ENCODE results near the gene CHRNA9. TPM values are rescaled to one million over a fixed set of nuclear protein-coding genes. Genes with fewer than 3 reads are reported as not detected.

Gene CHRNA9
- total and polyA plus RNA-seq, 11 donors = not detected

DNA sequence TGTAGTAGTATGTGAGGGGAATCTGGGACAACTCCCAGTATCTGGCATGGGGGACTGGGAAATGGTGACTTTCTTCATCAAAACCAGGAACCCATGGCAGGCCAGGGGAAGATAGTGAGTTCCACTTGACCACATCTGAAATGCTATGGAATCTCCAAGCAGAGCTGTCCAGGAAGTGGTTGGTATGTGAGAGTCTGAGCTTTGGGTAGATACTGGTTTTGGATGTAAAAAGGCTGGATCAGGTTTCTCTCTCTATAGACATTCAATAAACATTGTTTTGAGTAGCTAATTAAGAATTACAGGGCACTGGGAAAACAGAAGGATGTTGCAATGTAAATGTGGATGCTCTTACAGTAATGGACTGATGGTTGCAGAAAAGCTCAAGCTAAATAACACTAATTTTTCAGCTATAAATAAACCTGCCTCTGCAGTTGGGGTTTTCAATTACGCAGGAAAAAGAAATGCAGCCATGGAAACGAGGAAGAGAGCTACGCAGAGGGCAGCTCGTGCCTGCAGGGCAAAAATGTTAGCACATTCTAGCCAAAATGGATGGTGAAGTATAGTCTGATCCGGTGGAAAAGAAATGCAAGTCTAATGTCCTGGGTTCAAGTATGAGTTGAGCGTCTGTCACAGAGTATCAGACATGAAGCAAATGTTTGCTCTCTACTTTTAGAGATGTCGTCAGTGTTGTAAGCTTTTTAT is 13.4 kb upstream of the CHRNA9 start:
- 64 to 72% (median 71%) methylated on average over 7 of the region's 7 CpGs for WGBS, 4 donors
- Histone ChIP-seq H3K36me3 (no peaks in the 10 kb centered on the region), H3K27me3 (no peaks in the 10 kb centered on the region), H3K9me3 (no peaks in the 10 kb centered on the region), H3K27ac (no peak overlapping the region), H3K4me3 (no peak overlapping the region), H3K4me1 (peaks cover 0 to 9% (median 6%) of the 10 kb centered on the region in 12 donors)
- DNase-seq (no peak), ATAC-seq (no peak)
- intact Hi-C loops (cut with DNase I) = no loop called here
- TF ChIP-seq, protein P1, sequence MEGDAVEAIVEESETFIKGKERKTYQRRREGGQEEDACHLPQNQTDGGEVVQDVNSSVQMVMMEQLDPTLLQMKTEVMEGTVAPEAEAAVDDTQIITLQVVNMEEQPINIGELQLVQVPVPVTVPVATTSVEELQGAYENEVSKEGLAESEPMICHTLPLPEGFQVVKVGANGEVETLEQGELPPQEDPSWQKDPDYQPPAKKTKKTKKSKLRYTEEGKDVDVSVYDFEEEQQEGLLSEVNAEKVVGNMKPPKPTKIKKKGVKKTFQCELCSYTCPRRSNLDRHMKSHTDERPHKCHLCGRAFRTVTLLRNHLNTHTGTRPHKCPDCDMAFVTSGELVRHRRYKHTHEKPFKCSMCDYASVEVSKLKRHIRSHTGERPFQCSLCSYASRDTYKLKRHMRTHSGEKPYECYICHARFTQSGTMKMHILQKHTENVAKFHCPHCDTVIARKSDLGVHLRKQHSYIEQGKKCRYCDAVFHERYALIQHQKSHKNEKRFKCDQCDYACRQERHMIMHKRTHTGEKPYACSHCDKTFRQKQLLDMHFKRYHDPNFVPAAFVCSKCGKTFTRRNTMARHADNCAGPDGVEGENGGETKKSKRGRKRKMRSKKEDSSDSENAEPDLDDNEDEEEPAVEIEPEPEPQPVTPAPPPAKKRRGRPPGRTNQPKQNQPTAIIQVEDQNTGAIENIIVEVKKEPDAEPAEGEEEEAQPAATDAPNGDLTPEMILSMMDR (IDR thresholded peaks at IDR 0.05) = no peak
- TF ChIP-seq POLR2A (IDR thresholded peaks at IDR 0.05) = no peak

DNA sequence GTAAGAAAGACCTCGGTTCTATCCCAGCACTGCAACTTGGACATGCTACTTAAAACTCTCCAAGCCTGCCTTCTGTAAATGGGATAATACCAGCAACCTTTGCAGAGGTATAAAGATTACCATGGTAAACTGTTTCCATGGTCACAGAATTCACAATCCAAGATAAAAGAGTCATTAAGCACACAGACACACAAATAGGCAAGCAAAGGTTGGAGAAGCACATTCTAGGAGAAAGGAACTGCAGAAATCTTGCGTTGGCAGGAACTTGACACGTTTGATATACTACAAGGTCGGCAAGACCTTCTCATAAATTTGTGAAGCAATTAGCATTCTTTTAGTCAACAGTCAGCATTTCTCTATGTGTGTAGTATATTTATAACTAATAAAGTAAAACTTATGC is 12.3 kb upstream of the CHRNA9 start:
- WGBS, 4 donors = 65 to 72% (median 68%) methylated on average over 4 of the region's 4 CpGs
- intact Hi-C loops (cut with DNase I) = no loop called here
- Histone ChIP-seq H3K27me3 (no peaks in the 10 kb centered on the region), H3K27ac (no peak overlapping the region), H3K4me3 (no peak overlapping the region), H3K4me1 (no peaks in the 10 kb centered on the region), H3K9me3 (no peaks in the 10 kb centered on the region), H3K36me3 (no peaks in the 10 kb centered on the region)
- TF ChIP-seq, protein P1 (IDR thresholded peaks at IDR 0.05) = no peak
- TF ChIP-seq POLR2A (IDR thresholded peaks at IDR 0.05) = no peak
- DNase-seq (no peak), ATAC-seq (no peak)

DNA sequence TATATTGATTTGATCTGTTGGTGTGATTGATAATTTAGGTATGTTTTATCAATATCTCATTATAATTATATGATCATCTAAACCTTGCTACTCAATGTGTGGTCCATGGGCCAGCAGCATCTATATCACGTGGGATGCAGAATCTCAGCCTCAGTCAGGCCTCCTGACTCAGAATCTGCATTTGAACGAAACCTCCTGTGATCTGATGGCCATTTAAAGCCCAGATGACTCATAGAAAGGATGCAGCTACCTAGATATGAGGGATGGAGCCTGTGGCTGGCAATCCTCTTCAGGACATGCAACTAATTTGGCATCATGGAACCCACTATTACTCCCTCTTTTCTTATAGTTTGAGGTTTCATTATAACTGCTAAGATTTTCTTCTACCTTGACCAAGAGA is 11.3 kb upstream of the CHRNA9 start:
- Histone ChIP-seq H3K27me3 (no peaks in the 10 kb centered on the region), H3K27ac (no peak overlapping the region), H3K9me3 (no peaks in the 10 kb centered on the region), H3K4me3 (no peak overlapping the region), H3K36me3 (no peaks in the 10 kb centered on the region), H3K4me1 (no peaks in the 10 kb centered on the region)
- intact Hi-C loops (cut with DNase I) = no loop called here
- TF ChIP-seq, protein P1 (IDR thresholded peaks at IDR 0.05) = no peak
- TF ChIP-seq POLR2A (IDR thresholded peaks at IDR 0.05) = no peak
- 75 to 87% (median 78%) methylated on average over 2 of the region's 2 CpGs for WGBS, 4 donors
- no peak for DNase-seq
- no peak for ATAC-seq

DNA sequence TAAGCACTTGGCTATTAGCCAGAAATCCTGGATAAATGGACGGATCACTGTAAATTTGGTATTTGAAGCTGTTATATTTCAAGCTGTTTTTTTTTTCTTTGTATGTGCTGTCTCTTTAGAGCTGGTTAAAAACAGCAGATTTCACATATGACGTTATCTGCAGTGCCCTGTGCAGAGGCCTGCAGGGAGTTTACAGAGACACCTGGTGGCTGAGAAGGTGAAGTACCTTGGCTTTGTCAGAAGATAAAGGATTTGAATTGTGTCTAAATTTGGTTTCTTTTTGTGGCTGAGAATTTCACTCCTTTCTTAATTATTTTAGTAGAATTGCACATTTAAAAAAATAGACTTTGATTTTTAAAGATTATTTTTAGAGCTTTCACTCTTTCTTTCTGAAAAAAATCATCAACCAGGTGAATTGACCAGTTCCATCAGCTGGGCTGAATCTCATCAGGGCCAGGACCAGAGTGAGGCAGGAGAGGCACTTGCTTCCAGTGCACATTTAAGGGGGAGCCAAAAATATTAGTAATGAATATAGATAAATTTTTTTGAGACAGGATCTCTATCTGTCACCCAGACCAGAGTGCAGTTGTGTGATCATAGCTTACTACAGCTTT is 9.6 kb upstream of the CHRNA9 start:
- 17 to 26% (median 23%) methylated on average over 2 of the region's 2 CpGs for WGBS, 4 donors
- no peak for TF ChIP-seq POLR2A (IDR thresholded peaks at IDR 0.05)
- TF ChIP-seq, protein P1 (IDR thresholded peaks at IDR 0.05) = peak; percentile 48 to 81 (median 62)
- no peaks in the 10 kb centered on the region for H3K9me3 ChIP-seq
- no peak overlapping the region for H3K27ac ChIP-seq
- peak in 3 of 4 donors; percentile 42 to 57 (median 56) for ATAC-seq
- no peak overlapping the region for H3K4me3 ChIP-seq
- no peaks in the 10 kb centered on the region for H3K4me1 ChIP-seq
- H3K36me3 ChIP-seq = no peaks in the 10 kb centered on the region
- no peak for DNase-seq
- no peaks in the 10 kb centered on the region for H3K27me3 ChIP-seq
- intact Hi-C loops (cut with DNase I) = no loop called here

Data from heart left ventricle (tissue), 16 donors.